Activated T-helper 1 cell treated with anti-CD3 and anti-CD28 coated beads, Interleukin-2, amount 50 U/mL, for 16 hours (primary cell): ENCODE results near the gene SETD9.
A peak's percentile ranks its signal among the peaks of the same experiment; 100 is the strongest.

ENCODE experiments used
- DNase-seq, 2 donors: peaks; one replicate each; pipeline ENCODE4 v3.0.0-alpha.2; 2020; ENCODE audit warnings: low read depth in 1 of 2, low spot score in 1 of 2

Gene SETD9, protein sequence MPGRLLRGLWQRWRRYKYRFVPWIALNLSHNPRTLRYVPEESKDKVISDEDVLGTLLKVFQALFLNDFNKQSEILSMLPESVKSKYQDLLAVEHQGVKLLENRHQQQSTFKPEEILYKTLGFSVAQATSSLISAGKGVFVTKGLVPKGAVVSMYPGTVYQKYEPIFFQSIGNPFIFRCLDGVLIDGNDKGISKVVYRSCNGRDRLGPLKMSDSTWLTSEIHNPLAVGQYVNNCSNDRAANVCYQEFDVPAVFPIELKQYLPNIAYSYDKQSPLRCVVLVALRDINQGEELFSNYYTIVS

DNA sequence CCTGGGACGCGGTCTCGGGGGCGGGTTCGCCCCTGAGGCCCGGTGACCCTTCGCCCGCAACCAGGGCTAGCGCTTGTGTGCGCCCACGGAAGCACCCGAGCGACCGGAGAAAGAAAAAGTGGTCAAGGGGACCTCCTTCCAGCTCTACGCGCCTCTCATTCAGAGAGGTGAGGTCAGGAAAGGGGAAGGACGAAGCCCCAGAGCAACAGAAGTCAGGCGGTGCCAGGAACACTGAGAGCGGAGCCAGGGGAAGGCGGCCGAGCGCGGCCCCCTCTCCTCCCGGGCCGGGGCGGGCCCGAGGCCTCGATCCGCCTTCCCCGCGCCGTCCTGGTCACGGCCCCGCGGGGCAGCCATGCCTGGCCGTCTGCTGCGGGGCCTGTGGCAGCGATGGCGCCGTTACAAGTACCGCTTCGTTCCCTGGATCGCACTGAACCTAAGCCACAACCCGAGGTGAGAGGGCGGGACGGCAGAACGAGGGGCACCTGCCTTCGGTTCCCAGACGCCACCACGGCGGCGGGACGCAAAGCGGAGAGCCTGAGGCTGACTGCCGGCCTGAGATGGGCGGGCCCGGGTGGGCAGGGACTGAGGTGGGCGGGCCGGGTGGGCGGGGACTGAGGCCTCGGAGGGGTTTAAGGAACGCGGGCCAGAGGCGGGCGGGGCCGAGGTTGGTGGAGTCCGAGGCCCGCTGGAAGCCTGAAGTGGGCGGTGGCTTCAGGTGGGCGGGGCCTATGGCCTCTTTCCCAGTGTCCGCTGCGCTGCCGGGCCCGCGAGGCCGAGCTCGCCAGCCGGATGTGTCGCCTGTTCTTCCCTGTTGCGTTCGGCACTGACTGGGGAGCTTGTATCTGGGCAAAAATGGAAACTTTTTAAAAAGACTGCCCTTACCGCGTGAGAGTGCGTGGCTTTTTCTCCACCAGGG is at the start of gene SETD9:
SETD9 (plus strand) TSS at position 303 of the 916 bp plus-strand sequence; CDS start at position 353, 50 bp downstream.
- peak; percentile 61 to 81 for DNase-seq

DNA sequence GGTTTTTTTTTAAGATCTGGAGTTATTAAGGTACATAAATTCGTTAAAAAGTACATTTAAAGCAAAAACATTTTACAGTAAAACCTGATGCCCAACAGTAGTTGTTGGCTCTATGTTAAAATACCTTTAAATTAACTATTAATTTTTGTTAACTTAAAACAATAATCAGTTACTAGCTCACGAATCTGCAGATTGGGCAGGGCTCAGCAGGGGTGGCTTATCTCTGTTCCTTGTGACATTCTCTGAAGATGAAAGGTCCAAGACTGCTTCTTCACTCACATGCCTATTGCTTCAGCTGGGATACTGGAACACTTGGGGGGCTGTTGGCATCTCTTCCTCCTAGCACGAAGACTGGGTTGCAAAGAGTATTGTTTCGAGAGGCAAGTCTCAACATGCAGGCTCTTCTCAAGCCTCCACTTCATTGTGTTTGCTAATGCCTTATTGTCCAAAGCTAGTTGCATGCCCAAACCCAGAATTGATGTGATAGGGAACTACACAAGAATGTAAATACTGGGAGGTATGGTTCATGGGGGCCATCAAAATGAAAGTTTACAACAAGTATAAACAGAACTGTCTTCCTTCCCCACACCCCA is 47.4 kb upstream of the SETD9 start:
- no peak for DNase-seq

DNA sequence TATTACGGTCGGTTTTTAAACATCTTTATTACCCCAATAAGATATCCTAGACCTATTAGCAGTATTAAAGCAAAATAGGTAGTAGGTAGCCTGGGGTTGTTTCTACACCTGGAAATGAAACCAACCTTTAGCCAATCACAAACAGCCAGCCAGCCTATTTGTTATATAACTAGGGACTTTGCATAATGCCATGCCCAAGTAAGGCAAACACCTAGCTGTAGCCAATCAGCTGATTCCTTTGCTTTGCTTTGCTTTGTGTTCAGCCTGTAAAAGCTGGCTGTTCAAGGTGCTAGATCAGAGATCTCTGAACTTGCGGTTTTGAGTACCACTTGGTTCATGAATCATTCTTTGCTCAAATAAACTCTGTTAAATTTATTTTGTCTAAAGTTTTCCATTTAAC is 46.5 kb upstream of the SETD9 start:
- no peak for DNase-seq

DNA sequence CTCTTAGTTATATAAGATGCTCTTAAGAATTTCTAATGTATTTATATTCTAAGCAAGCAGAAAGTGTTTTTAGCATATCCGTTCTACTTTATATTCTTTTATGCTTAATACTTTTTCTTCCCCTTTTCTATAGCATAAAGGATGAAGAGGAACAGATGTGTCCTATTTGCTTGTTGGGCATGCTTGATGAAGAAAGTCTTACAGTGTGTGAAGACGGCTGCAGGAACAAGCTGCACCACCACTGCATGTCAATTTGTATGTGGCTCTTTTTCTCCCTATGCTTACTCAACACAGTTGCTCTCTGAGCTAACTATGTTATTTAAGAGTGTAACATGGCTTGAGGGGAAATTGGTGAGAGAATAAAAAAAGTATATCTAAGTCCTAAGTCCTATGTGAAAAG is 37.6 kb upstream of the SETD9 start:
- DNase-seq, result no peak

DNA sequence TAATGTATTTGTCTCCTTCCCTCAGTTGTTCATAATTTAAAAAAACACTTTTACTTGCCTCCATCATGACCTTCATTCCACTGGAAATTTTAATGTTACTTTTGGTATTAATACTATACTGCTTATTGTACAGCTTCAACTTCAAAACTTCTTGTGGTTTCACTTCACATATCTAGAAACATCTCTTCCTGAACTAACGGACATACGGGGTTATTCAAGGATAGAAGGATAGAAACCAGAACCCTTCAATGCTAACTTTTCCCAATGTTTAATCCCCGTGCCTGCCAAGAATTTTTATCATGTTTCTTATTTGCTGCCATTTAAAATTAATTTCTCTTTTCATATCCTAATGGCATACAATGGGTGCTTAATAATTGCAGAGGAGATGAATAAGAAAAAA is 36.3 kb upstream of the SETD9 start:
- DNase-seq, result no peak

DNA sequence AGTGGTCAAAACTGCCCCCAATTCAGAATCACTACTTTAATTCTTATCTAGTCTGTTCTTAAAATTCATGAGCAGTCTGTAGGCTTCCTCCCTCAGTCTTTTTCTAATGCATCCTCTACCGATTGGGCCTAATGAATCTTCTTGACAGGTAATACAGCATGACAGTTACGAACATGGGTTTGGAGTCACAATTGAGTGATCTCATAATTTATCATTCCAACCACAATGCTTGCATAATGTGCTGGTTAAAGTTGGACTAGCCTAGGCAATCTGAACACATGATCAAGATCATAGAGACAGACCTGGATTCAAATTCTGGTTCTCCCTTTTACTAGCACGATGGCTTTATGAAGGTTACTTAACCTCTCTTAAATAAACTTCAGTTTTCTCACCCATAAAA is 33.1 kb upstream of the SETD9 start:
- DNase-seq, result no peak

DNA sequence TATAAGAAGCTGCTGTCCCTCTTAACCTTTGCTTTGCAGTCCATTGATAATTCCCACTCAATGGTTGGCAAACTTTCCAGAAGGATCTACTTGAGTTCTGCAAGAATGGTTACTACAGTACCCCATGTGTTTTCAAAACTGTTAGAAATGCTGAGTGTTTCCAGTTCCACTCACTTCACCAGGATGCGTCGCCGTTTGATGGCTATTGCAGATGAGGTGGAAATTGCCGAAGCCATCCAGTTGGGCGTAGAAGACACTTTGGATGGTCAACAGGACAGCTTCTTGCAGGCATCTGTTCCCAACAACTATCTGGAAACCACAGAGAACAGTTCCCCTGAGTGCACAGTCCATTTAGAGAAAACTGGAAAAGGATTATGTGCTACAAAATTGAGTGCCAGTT is 27.8 kb upstream of the SETD9 start:
- no peak for DNase-seq

DNA sequence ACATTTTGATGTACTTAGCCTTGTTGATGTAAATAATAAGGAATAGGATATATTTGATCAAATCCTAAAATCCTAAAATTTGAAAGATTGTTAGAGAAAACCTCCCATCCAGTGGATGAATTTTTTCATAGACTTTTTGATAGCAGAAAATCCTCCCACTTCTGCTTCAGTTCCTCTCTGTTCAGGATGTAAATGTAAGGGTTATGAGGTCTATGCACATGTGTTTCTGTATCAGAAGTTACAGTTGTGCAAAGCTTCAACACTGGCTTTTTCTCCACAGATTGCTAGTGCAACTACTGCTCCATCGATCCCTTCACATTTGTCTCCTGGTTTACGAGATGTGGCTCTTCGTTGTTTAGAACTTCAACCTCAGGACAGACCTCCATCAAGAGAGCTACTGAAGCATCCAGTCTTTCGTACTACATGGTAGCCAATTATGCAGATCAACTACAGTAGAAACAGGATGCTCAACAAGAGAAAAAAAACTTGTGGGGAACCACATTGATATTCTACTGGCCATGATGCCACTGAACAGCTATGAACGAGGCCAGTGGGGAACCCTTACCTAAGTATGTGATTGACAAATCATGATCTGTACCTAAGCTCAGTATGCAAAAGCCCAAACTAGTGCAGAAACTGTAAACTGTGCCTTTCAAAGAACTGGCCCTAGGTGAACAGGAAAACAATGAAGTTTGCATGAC is 16.0 kb upstream of the SETD9 start:
- DNase-seq, result no peak

DNA sequence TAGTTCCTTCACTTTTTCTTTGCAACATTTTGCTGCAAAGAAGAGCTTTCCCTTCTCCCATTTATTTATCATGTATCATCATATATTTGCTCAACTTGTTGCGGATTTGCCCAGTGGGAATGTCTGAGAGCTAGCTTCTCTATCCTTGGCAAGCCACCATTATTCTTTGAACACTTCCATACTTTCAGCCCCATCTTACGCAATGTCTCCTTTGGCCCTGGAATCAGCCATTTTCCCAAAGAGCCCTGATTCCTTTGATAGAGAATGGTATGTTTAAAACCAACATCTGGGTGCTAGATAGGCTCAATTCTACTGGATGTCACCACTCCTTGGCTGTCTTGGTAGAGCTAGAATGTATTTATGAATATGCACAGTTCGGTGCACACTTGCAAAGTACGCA is 12.6 kb upstream of the SETD9 start:
- no peak for DNase-seq

DNA sequence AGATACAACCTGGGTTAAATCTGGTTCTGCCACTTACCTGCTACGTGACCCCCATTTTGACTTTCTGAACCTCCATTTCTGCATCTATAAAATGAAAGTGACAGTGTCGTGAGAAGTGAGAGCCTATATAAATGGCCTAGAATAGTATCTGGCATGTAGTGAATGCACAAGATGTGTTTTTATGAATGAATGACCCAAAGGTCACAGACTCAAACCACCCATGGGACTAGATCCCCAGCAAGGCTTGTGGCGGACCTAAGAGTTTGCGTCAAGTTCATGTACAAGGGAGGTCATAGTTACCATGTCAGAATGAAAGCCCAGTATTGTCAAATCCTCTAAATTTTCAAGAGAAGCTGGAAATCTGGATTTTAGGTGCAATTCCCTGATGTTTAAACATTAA is 11.2 kb upstream of the SETD9 start:
- no peak for DNase-seq

DNA sequence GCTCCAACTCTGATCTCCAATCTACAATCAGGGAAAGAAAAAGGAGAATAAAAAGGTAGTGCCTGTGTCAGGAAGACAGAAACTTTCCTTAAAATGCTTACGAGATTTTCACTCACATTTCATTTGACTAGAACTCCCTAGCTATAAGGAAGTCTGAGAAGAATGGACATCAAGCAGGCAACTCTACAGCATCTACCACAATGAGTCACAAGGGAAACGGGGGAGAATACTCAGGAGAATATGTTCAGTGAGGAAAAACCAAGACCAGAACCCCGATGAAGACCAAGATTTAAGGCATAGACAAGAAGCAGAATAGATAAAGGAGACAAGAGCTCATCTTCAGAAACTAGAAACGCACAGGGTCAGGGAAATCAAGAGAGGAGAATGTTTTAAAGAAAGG is 9.0 kb upstream of the SETD9 start:
- DNase-seq, result no peak

DNA sequence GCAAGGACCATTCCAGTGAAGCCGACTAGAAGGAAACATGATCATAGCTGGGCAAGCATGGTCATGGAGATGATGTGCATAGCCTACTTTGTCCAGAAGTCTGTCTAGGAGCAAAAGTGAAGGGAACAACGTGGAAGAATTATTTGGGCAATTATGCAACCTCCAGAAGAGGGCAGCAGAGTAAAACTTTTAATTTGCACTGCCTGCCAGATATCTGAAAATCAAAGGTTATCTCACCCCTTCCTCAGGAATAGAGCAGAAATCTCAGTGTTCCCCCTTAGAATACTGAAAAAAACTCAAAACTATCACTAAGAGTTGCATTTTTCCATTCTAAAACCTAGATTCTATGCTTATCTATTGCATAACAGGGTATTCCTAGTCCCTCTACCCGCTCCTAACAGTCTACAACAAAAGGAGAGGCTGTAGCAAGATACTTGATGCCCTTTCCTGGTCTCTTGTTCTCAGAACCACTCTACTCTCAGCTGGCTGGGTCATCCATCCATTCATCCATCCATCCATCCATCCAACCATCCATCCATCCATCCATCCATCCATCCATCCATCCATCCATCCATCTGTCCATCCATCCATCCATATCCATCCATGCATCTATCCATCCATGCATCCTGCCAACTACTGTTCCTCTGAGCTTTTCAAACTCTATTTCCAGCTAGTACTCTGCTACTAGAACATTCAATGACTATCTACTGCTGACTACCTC is 8.4 kb upstream of the SETD9 start:
- DNase-seq, result no peak

DNA sequence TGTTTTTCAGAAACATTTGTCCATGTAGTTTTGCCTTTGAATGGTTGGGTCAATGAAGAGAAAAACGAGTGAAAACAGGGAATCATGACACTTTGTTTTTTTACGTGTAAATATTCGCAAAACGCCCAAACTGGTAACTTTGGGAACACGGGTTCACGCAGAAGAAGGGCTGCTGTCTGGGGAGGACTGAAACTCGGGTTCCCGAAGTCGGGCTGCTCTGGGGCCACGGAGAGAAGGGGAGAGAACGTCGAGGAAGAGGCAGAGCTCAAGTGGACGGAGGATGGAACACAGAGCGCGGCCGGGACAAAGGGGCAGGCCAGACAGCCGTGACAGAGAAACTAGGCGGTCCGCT is 478 bp upstream of the SETD9 start:
- DNase-seq, result no peak

DNA sequence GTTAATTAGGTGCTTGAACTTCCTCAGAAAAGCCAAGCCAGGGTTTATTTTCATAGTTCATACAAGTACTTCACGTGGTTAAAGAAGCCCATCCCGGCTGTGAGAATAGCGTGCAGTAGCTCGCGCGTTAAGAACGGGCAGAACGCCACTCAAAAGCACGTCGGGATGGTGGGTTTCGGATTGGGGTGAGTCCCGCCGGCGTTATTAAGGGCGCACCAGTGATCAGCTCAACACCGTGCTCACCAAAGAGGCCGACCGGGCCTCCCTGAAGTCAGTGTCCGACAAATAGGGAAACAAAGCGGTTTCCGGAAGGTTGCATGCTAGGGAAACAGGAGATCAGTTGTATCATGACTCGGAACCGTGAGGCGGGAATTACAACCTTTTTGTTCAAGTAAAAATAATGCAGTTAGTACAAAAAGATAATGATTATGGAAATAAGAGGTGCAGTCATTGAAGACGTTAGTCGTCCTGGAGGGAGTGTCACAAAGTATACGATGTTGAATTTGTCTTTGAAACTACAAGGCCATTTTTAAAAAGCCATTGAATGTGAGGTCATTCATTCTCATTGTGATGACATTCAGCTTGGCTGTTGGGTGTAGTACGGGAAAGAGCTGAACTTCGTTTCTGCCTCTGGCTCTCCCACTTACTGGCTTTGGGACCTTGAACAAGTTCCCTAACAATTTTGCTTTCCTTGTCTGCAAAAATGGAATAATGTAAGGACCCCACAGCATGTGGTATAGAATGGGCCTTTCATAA is 992 bp downstream of the SETD9 start:
- peak in 1 of 2 donors; percentile 9 for DNase-seq

DNA sequence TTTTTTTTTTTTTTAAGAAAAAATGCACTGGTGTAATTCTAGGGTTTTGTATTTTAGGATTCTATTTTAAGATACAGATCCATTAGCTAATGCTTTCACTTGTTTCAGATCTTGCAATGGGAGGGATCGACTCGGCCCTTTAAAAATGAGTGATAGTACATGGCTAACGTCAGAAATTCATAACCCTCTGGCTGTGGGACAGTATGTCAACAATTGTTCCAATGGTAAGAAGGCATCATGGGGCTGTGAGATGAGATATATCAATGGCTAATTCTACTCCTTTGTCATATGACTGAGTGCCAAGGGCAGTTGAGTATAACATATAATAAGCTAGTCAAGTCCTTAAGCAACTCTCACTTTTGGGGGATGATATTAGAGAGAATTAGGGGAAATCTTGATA is 4.4 kb downstream of the SETD9 start:
- no peak for DNase-seq

DNA sequence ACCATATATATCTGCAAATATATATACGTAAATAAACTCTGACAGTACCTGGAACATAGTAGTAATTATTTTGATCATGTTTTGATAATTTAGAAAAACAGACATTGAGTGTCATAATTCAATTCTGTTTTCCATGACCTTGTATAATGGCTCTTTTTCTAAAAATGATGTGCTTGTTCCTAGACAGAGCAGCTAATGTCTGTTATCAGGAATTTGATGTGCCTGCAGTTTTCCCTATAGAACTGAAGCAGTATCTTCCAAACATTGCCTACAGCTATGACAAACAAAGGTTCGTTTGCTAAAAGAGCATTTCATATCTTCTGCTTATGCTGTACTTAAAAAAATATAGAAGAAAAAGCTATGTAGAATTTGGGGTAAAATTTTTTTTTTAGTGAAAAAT is 5.3 kb downstream of the SETD9 start:
- no peak for DNase-seq

DNA sequence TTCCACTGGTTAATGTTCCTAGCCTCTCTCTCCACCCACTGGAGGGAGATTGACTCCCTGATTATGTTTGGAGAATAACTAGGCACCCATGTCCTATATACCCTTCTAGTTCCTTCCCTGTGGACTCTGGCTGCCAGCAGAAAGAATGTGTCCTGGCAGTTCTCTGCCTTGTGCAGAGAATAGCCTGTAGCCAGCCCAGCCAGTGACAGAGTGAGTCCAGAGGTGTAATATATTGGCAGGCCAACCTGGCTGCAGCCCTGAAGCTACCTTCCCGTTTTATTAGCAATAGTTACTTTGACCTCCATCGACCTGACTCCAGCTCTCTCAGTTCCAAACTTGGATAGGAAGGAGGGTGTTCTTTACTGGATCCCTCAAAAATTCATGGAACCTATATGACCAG is 8.1 kb downstream of the SETD9 start:
- DNase-seq, result no peak

DNA sequence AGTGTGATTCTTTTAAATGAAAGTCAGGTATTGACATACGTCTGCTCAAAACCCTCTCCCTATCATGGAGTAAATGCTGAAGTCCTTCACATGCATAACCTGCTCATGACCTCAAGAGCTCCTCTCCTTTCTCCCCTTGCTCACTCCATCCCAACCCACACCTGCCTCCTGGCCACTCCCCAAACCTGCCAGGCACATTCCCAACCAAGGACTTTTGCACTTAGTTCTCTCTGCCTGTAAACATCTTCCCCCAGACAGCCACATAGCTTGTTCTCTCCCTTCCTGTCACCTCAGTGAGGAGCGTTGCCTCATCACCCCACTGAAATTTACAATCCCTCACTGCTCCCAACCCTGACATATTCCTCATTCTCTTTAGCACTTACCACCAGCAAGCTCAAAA is 8.7 kb downstream of the SETD9 start:
- no peak for DNase-seq

DNA sequence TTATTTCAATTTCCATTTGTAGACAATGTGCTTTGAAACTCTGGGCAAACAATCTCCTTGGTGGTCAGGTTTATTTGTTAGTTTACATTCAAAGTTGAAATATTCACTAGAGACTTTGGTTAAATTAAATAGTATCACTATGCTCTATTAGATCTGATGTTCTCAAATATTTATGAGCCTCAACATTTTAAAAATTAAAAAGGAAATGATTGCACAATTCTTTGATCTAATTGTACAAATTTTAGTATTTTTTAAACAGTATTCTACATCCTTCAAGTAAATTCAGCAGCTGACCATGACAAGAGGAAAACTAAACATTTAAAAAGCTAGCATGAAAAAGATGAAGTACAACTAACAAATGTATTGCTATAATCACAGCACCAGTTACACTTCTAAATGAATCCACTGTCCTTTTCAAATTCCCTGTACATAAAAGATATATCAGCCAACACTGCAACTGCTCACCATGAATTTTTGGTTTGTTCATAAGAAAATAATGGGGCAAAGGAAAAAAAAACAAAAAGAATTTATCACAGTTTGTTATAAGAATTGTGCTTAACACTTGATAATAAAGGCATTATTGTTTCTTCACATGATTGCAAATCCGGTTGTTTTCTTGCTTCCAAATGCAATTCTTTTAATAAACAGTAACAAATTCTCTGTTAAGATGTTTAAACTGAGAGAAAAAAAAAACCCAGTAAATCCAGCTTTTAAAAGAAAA is 10.7 kb downstream of the SETD9 start:
- no peak for DNase-seq

DNA sequence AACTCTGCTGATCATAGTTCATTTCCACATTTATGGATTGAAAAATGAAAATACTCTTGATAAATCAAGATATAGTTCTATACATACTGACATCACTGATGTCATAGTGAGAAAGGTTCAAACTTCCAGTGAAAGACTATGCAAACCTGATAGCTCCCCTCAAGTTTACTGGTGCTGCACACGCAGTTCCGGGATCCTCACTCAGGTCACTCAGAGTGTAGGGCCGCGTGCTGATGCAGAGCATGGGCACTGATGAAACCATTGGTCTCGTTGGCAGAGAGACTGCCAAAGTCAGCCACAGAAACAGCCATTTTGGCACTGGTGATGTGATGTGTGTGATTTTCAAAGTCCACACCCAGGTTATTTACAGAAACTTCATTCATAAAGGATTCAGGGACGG is 13.5 kb downstream of the SETD9 start:
- DNase-seq, result no peak
